Measurements from ENCODE around the gene SLC35E3.

SLC35E3 gene

GRCh38 chr12:68743356-68743755 is 2.6 kb upstream of the SLC35E3 start:
- TF ChIP-seq, protein P1, sequence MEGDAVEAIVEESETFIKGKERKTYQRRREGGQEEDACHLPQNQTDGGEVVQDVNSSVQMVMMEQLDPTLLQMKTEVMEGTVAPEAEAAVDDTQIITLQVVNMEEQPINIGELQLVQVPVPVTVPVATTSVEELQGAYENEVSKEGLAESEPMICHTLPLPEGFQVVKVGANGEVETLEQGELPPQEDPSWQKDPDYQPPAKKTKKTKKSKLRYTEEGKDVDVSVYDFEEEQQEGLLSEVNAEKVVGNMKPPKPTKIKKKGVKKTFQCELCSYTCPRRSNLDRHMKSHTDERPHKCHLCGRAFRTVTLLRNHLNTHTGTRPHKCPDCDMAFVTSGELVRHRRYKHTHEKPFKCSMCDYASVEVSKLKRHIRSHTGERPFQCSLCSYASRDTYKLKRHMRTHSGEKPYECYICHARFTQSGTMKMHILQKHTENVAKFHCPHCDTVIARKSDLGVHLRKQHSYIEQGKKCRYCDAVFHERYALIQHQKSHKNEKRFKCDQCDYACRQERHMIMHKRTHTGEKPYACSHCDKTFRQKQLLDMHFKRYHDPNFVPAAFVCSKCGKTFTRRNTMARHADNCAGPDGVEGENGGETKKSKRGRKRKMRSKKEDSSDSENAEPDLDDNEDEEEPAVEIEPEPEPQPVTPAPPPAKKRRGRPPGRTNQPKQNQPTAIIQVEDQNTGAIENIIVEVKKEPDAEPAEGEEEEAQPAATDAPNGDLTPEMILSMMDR (IDR thresholded peaks at IDR 0.05) = no peak
- H3K9me3 ChIP-seq = no peaks in the 10 kb centered on the region
- peaks cover 46 to 52% of the 10 kb centered on the region in 2 experiments for H3K4me1 ChIP-seq (ENCODE audit: control insufficient read depth in 1 of 2, insufficient read depth in 1 of 2, low read depth in 1 of 2, low read length in 1 of 2)
- no peaks in the 10 kb centered on the region for H3K27me3 ChIP-seq
- H3K27ac ChIP-seq = peak overlapping the region; percentile 71
- H3K4me3 ChIP-seq (ENCODE audit: low read depth in 1 of 2, low read length in 1 of 2) = no peak overlapping the region
- H3K36me3 ChIP-seq = no peaks in the 10 kb centered on the region

GRCh38 chr12:68745376-68745903 is 536 bp upstream of the SLC35E3 start:
- Histone ChIP-seq H3K4me3 (ENCODE audit: low read depth in 1 of 2, low read length in 1 of 2) (peak overlapping the region; percentile 77 to 82), H3K9me3 (no peaks in the 10 kb centered on the region), H3K27me3 (no peaks in the 10 kb centered on the region), H3K36me3 (no peaks in the 10 kb centered on the region), H3K27ac (peak overlapping the region; percentile 84), H3K4me1 (ENCODE audit: control insufficient read depth in 1 of 2, insufficient read depth in 1 of 2, low read depth in 1 of 2, low read length in 1 of 2) (peaks cover 54 to 66% of the 10 kb centered on the region in 2 experiments)
- TF ChIP-seq, protein P1 (IDR thresholded peaks at IDR 0.05) = no peak

DNA sequence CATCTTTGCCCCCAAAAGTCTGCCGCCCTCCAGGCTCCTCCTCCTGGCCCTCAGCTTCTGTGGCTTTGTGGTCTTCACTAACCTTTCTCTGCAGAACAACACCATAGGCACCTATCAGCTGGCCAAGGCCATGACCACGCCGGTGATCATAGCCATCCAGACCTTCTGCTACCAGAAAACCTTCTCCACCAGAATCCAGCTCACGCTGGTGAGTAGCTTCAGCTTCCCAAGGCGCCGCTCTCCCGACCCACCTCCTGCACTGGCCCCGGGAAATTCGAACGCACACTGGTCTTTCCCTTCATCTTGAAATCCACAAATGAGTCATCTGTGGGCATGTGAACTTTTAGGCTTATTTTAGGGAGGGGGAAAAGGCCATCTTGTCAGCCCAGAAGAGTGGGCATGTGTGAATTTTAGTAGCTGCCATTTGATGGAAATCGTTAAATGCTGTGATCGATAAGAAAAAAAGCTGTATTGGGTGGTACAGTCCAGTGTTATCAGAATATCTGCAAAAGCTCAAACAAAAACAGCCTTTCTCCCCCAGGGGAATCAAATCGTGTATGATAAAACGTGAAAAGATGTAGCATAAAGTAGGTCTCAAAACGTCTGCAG is 700 bp downstream of the SLC35E3 start:
- Histone ChIP-seq H3K4me3 (ENCODE audit: low read depth in 1 of 2, low read length in 1 of 2) (peak overlapping the region; percentile 77 to 82), H3K36me3 (no peaks in the 10 kb centered on the region), H3K4me1 (ENCODE audit: control insufficient read depth in 1 of 2, insufficient read depth in 1 of 2, low read depth in 1 of 2, low read length in 1 of 2) (peaks cover 54 to 66% of the 10 kb centered on the region in 2 experiments), H3K27ac (peak overlapping the region; percentile 84), H3K27me3 (no peaks in the 10 kb centered on the region), H3K9me3 (no peaks in the 10 kb centered on the region)
- TF ChIP-seq, protein P1 (IDR thresholded peaks at IDR 0.05) = no peak

GRCh38 chr12:68749443-68749842 is 3.5 kb downstream of the SLC35E3 start:
- Histone ChIP-seq H3K4me1 (ENCODE audit: control insufficient read depth in 1 of 2, insufficient read depth in 1 of 2, low read depth in 1 of 2, low read length in 1 of 2) (peaks cover 37 to 49% of the 10 kb centered on the region in 2 experiments), H3K4me3 (ENCODE audit: low read depth in 1 of 2, low read length in 1 of 2) (no peak overlapping the region), H3K36me3 (peaks cover 24% of the 10 kb centered on the region), H3K27me3 (no peaks in the 10 kb centered on the region), H3K9me3 (no peaks in the 10 kb centered on the region), H3K27ac (peak overlapping the region; percentile 7)
- TF ChIP-seq, protein P1 (IDR thresholded peaks at IDR 0.05) = no peak

DNA sequence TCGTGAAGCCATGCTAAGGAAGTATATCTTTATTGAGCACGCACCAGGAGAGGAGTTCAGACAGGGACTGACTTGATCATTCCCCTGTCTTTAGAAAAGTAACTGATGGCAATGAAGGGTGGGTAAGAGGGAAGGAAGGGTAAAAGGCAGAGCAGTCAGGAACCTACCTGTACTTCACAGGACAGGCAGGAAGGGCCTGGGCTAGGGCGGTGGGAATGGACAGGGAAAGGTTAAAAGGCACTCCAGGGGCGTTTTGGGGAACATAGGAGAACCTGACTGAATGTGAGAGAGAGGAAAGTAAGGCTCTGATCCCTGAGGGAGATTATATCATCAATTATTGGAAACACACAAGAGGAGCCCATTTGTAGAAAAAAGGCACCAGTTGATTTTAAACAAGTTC is 3.9 kb downstream of the SLC35E3 start:
- H3K27me3 ChIP-seq = no peaks in the 10 kb centered on the region
- H3K27ac ChIP-seq = peak overlapping the region; percentile 7
- no peak overlapping the region for H3K4me3 ChIP-seq (ENCODE audit: low read depth in 1 of 2, low read length in 1 of 2)
- TF ChIP-seq, protein P1 (IDR thresholded peaks at IDR 0.05) = no peak
- no peaks in the 10 kb centered on the region for H3K9me3 ChIP-seq
- peaks cover 28% of the 10 kb centered on the region for H3K36me3 ChIP-seq
- peaks cover 33 to 45% of the 10 kb centered on the region in 2 experiments for H3K4me1 ChIP-seq (ENCODE audit: control insufficient read depth in 1 of 2, insufficient read depth in 1 of 2, low read depth in 1 of 2, low read length in 1 of 2)

All from neutrophil (primary cell).